GM19372 (cell line): ENCODE results near the gene ITGA7.

ENCODE experiments used
- ATAC-seq: cut with Tn5 transposase; IDR thresholded peaks from one replicate; pipeline ENCODE4 v1.9.1; 2021; ENCODE audit warnings: mild to moderate bottlenecking, low read depth, moderate library complexity; ENCODE audit not compliant: unreplicated experiment

Gene ITGA7

GRCh38 chr12:55704824-55705718, 2.6 kb downstream of the ITGA7 start:
- ATAC-seq = no peak

GRCh38 chr12:55703901-55704761, 3.6 kb downstream of the ITGA7 start:
- ATAC-seq = no peak

- ATAC-seq = no peak
Measured at GRCh38 chr12:55703288-55703687, 4.4 kb downstream of the ITGA7 start.

- ATAC-seq = no peak
Measured at GRCh38 chr12:55702861-55703260, 4.8 kb downstream of the ITGA7 start.

GRCh38 chr12:55700255-55701018, 7.3 kb downstream of the ITGA7 start:
- ATAC-seq = no peak

GRCh38 chr12:55699471-55700055, 8.1 kb downstream of the ITGA7 start:
- no peak for ATAC-seq

- ATAC-seq = no peak
Measured at GRCh38 chr12:55698965-55699364, 8.7 kb downstream of the ITGA7 start.

GRCh38 chr12:55698241-55698955, 9.3 kb downstream of the ITGA7 start:
- ATAC-seq = no peak

GRCh38 chr12:55697686-55698085, 10.0 kb downstream of the ITGA7 start:
- ATAC-seq = no peak

- ATAC-seq = no peak
Measured at GRCh38 chr12:55696796-55697462, 10.8 kb downstream of the ITGA7 start.

GRCh38 chr12:55696141-55696540, 11.6 kb downstream of the ITGA7 start:
- ATAC-seq = no peak

GRCh38 chr12:55695349-55695748, 12.4 kb downstream of the ITGA7 start:
- ATAC-seq = no peak

GRCh38 chr12:55694651-55695050, 13.1 kb downstream of the ITGA7 start:
- ATAC-seq = no peak

- no peak for ATAC-seq
Measured at GRCh38 chr12:55694188-55694515, 13.6 kb downstream of the ITGA7 start.

- no peak for ATAC-seq
Measured at GRCh38 chr12:55693323-55694187, 14.1 kb downstream of the ITGA7 start.

- no peak for ATAC-seq
Measured at GRCh38 chr12:55692631-55693322, 14.9 kb downstream of the ITGA7 start.

GRCh38 chr12:55688716-55689655, 18.7 kb downstream of the ITGA7 start:
- ATAC-seq = no peak
